Left ventricle myocardium inferior (tissue), 1 donor: ENCODE data around the gene FAM193A. TPM values are rescaled to one million over a fixed set of nuclear protein-coding genes. Genes with fewer than 3 reads are reported as not detected.

ENCODE experiments used
- DNase-seq: peaks from one replicate; pipeline ENCODE4 v3.0.0-alpha.2; 2020
- H3K27ac ChIP-seq: fragments of 200-600 bp; replicated peaks from 2 replicates; pipeline ENCODE4 v1.8.0; 2021
- H3K27me3 ChIP-seq: fragments of 200-600 bp; 2 replicates; pipeline ENCODE4 v1.8.0; 2021; ENCODE audit warnings: low read depth
- H3K36me3 ChIP-seq: fragments of 200-600 bp; 2 replicates; pipeline ENCODE4 v1.8.0; 2021
- H3K4me1 ChIP-seq: fragments of 200-600 bp; 2 replicates; pipeline ENCODE4 v1.8.0; 2021
- H3K4me3 ChIP-seq: fragments of 200-600 bp; 2 replicates; pipeline ENCODE4 v1.8.0; 2021; ENCODE audit warnings: mild to moderate bottlenecking, moderate library complexity
- H3K9me3 ChIP-seq: fragments of 200-600 bp; replicated peaks from 2 replicates; pipeline ENCODE4 v1.8.0; 2021
- CTCF ChIP-seq: fragments of 200-600 bp; IDR thresholded peaks from 2 replicates; pipeline ENCODE4 v1.8.0; 2021; ENCODE audit warnings: antibody characterized with exemption, mild to moderate bottlenecking, borderline replicate concordance
- intact Hi-C: fragments of 100-400 bp; cut with micrococcal nuclease; formaldehyde crosslinking; loops from one replicate; pipeline ENCODE4 v1.11.0; 2022
- total RNA-seq: library from RNA; stranded (reverse); fragmentation: NEBNext Ultra II Directional; extraction: Animal tissue kit (Norgen Biotek cat#: 25700); gene quantifications from one replicate; pipeline ENCODE4 v1.2.1, GENCODE V29; 2021
- donor health status: DM: no; HTN: yes; CAD: no; lungs with severe emphysema.

FAM193A gene
- total RNA-seq, 1 donor from 2014 or later, result 16.0 TPM

- intact Hi-C loops, result no loop called here
- peaks cover 63% of the 10 kb centered on the region for H3K36me3 ChIP-seq
Measured at GRCh38 chr4:2649604-2650114, 113.2 kb downstream of the FAM193A start.

GRCh38 chr4:2650276-2650675 is 113.8 kb downstream of the FAM193A start:
- H3K27ac ChIP-seq, result no peak overlapping the region
- DNase-seq, result no peak
- no peak for TF ChIP-seq CTCF
- no peaks in the 10 kb centered on the region for H3K4me1 ChIP-seq
- H3K36me3 ChIP-seq, result peaks cover 58% of the 10 kb centered on the region
- intact Hi-C loops, result no loop called here
- no peaks in the 10 kb centered on the region for H3K9me3 ChIP-seq
- no peak overlapping the region for H3K4me3 ChIP-seq
- H3K27me3 ChIP-seq, result no peaks in the 10 kb centered on the region

More at GRCh38 chr4:2649604-2650114, 113.2 kb downstream of the FAM193A start:
- Histone ChIP-seq H3K27me3 (no peaks in the 10 kb centered on the region), H3K27ac (no peak overlapping the region), H3K4me3 (no peak overlapping the region), H3K4me1 (no peaks in the 10 kb centered on the region), H3K9me3 (no peaks in the 10 kb centered on the region)
- no peak for TF ChIP-seq CTCF
- no peak for DNase-seq

GRCh38 chr4:2651546-2651945 is 115.1 kb downstream of the FAM193A start:
- H3K36me3 ChIP-seq, result peaks cover 50% of the 10 kb centered on the region

GRCh38 chr4:2651998-2652397 is 115.6 kb downstream of the FAM193A start:
- no peak for TF ChIP-seq CTCF
- intact Hi-C loops, result no loop called here

More at GRCh38 chr4:2651546-2651945, 115.1 kb downstream of the FAM193A start:
- H3K27me3 ChIP-seq, result no peaks in the 10 kb centered on the region
- H3K4me1 ChIP-seq, result no peaks in the 10 kb centered on the region
- intact Hi-C loops, result no loop called here
- H3K9me3 ChIP-seq, result no peaks in the 10 kb centered on the region
- DNase-seq, result no peak
- H3K4me3 ChIP-seq, result no peak overlapping the region
- H3K27ac ChIP-seq, result no peak overlapping the region
- TF ChIP-seq CTCF, result no peak

GRCh38 chr4:2652415-2653160 is 116.1 kb downstream of the FAM193A start:
- no peak overlapping the region for H3K4me3 ChIP-seq
- no peaks in the 10 kb centered on the region for H3K4me1 ChIP-seq
- intact Hi-C loops, result no loop called here
- H3K9me3 ChIP-seq, result no peaks in the 10 kb centered on the region
- H3K36me3 ChIP-seq, result peaks cover 44% of the 10 kb centered on the region
- no peaks in the 10 kb centered on the region for H3K27me3 ChIP-seq
- no peak overlapping the region for H3K27ac ChIP-seq
- DNase-seq, result no peak
- no peak for TF ChIP-seq CTCF

More at GRCh38 chr4:2651998-2652397, 115.6 kb downstream of the FAM193A start:
- H3K27ac ChIP-seq, result no peak overlapping the region
- no peak overlapping the region for H3K4me3 ChIP-seq
- no peaks in the 10 kb centered on the region for H3K9me3 ChIP-seq
- peaks cover 45% of the 10 kb centered on the region for H3K36me3 ChIP-seq
- DNase-seq, result no peak
- H3K27me3 ChIP-seq, result no peaks in the 10 kb centered on the region
- no peaks in the 10 kb centered on the region for H3K4me1 ChIP-seq
